NCI-H345 treated with DMSO at 0.1 percent for 48 hours (cell line): ENCODE results near the gene TASP1.

Experiments used
- DNase-seq: peaks from one replicate; lab custom pipeline; 2025; ENCODE audit not compliant: unreplicated experiment; lab: John Stamatoyannopoulos, UW

TASP1 gene

DNA sequence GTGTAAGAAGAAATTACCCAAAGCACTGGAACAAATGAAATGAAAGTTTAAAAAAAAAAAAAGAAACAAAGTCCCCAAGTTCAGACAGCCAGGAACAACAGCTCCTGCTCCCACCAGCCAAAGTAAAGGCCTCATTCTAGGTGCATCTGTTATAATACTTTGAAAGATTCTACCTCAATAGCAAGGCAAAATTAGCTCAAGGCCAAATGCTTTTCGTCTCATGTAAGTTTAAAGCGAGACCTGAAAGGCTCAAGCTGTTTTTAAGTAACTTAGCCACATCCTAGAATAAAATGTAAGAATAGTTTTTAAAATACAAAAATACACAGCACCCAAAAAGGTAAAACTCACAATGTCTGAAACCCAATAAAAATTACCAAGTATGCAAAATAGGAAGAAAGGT is 64.7 kb downstream of the TASP1 start:
- no peak for DNase-seq

GRCh38 chr20:13571662-13572061 is 67.1 kb downstream of the TASP1 start:
- DNase-seq, result no peak

GRCh38 chr20:13567663-13568062 is 71.1 kb downstream of the TASP1 start:
- DNase-seq, result no peak

DNA sequence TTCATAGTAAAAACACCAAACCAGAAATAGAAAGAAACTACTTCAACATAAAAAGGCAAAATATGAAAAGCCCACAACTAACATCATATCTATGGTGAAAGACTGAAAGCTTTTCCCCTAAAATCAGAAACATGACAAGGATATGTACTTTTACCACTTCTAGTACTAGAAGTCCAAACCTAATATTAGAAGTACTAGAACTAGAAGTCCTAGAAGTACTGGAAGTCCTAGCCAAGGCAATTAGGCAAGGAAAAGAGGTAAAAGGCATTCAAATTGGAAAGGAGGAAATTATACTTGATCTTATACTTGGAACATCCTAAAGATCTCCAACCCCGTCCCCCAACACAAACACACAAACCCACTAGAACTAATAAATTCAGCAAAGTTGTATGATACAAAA is 74.9 kb downstream of the TASP1 start:
- no peak for DNase-seq

- no peak for DNase-seq
Measured at GRCh38 chr20:13554706-13555105, 84.0 kb downstream of the TASP1 start.

- no peak for DNase-seq
Measured at GRCh38 chr20:13554076-13554475, 84.7 kb downstream of the TASP1 start.

- DNase-seq, result no peak
Measured at GRCh38 chr20:13552061-13552460, 86.7 kb downstream of the TASP1 start.

GRCh38 chr20:13549451-13549850 is 89.3 kb downstream of the TASP1 start:
- DNase-seq, result no peak

DNA sequence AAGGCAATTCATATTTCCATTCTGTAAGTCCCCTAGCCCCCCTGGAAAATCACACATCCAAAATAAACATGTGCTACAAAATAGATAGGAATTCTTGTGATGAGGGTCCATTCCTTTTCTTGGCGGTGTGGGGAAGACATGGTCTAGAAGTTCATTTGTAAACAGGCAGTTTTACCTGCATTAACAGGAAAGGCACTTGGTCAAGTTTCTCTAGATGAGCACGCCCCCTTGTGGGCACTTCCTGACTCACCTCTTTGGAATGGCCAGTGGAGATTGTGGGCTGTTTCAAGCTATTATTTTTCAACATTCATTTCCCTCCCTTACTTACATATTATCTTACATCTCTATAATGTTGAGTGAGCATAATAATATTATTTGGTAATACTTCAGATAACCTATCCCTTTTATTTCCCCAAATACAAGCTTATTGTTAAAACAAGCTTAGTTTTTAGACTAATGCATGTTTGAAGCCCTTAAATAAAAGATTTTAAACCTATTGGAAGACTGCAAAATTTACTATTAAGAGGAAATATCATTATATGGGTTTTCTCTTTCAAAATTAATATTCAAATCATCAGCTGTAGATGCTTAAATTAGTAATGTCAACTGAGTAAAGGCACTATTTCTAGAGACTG is 92.1 kb downstream of the TASP1 start:
- DNase-seq, result peak; percentile 51

GRCh38 chr20:13545790-13546189 is 92.9 kb downstream of the TASP1 start:
- no peak for DNase-seq

DNA sequence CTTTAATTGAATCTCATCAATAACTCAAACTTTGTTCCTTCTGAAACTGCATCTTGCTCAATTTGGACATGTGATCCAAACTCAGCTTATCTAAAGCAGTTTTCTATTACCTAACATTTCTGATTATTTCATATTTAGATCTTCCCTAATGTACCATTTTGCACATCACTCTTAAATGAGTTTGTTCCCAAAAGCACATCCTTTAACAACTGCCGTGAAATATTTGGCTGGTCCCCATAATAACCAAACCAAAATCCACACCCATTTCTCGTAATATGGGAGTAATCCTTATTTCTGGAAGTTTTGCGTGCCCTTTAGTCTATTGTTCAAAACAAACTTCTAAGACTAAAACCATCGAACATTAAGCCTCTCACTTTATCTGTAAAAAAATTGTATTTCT is 94.9 kb downstream of the TASP1 start:
- no peak for DNase-seq

DNA sequence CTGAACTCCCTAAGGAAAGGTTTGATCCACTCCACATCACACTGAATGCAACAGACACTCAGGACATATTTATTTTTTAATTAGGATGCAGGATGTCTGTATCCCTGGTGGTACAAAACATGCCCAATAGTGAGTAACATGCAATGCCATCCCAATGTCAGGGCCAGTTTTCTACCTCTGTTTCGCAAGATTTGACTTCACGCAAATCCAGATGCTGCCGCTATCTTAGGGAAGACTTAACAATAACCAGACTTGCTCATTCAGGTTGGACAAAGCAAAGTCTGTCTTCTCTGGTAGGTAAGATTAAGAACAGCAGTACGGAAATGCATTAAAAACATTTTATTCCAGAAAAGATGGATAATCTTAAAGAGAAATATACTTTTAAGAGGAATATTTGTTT is 103.1 kb downstream of the TASP1 start:
- no peak for DNase-seq

DNA sequence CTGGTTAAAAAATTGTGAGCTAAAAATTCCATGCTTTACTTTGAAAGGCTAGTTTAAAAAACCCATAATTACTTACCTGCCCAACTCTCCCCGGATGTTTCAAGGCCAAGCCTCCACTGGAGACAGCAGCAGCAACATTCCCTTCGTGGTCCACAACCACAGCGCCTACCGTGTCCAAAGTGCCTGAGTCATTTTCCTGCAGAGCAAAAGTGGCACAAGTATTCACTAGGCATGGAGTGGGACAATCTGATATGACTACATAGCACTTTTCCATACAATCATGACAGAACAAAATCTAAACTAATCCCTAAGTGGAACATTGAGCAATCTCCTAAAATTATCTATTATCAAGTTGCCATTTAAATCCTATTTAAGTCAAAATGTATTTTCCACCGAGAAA is 104.8 kb downstream of the TASP1 start:
- no peak for DNase-seq

DNA sequence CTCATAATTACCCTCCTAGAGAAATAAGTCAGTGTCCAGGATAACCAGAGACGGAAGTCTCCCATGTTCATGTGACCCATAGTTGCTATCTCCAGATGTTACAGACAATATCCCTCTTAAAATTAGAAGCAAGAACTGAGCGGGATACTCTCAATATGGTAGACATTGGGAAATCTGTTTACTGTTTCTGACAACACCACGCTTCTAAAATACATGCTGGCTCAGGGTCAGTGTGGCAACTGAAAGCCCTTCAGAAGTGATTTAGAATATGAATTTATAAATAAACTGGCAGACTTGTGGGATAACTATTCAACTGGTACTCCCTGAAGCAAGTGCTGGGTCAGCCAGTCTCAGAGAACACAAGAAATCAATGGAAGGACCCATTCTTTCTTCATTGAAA is 108.6 kb downstream of the TASP1 start:
- no peak for DNase-seq

DNA sequence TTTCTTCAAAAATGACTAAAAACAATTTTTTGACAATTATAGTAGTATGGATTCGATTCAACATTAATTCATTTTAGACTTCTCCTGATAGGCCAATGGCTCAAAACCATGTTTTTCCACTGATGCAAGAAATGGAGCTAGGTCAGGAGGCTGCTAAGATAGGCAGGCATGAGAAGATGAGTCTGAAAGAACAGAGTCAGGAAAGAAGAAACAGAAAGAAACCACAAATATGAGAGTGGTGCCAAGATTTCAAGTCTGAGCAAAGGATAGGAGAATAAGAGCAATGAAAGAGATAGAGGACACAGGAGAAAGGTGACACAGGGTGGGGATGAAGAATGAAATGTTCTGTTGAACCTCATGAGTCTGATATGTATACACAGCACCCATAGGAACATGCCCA is 112.2 kb downstream of the TASP1 start:
- no peak for DNase-seq

DNA sequence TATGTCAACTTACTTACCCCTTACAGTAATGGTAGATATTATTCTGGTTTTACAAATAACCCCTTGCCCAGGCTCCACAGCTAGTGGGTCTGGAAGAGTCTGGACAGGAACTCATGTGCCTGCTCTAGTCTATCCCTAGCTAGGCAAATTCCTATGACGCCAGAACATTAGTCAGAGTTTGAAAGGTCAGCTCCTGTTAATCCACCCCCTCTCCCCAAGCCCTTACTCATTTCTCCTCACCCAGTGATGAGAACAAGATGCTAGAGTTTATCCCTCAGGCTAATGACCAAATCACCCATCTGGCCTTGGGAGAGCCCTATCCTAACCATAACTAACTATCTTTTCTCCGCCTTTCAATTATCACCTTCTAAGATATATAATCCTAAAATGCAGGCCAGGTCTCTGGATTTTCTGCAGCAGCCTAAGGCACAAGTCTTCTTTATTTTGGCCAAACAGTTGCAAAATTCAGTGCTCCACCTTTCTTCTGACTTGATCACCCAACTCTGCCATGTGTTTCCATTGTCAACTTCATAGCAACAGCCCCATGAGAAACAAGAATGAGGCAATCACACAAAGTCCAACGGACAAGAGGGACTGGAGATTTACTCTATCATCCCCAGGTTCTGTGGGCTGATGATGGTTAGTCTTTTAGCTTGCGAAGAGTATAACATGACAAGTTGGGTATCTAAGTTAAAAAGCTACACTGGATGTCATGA is 113.3 kb downstream of the TASP1 start:
- no peak for DNase-seq

GRCh38 chr20:13524339-13524738 is 114.4 kb downstream of the TASP1 start:
- DNase-seq, result no peak

DNA sequence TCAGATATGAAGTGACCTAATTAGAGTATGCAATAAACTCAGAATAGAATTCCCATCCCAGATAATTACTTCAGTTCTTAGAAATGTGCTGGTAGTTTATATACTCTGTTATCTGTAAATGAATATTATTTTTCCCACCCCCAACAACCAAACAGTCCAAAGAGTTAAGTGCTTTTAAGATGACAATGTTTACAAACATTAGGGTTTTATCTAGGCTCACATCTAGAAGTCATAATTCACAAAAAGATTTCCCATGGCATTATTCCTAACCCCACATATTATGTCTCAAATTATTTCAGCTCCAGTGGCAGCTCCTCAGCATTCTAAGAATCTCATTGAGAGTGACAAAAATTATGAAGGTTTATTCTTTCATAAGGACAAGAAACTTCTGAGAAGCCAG is 120.9 kb downstream of the TASP1 start:
- DNase-seq, result no peak

GRCh38 chr20:13515796-13516558 is 122.8 kb downstream of the TASP1 start:
- DNase-seq, result no peak

DNA sequence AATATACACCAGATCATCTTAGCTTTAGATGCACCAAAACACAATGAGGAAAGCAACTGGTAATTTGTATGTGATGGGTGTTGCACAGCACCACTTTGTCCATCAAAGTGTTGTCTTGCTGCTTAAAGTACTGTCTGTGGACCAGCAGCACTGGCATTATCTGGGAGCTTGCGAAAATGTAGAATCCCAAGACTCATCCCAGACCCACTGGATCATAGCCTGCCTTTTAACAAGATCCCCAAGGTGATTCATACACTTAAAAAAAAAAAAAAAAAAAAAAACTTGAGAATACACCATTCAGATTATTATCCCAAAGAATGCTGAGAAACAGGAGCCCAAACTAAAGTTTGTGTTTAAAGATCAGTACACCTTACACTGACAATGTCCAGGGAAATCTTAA is 123.4 kb downstream of the TASP1 start:
- DNase-seq, result no peak

GRCh38 chr20:13510837-13511488 is 127.8 kb downstream of the TASP1 start:
- no peak for DNase-seq

- no peak for DNase-seq
Measured at GRCh38 chr20:13507646-13508045, 131.1 kb downstream of the TASP1 start.
